Measurements from ENCODE around the gene PRM2.

The PRM2 gene

DNA sequence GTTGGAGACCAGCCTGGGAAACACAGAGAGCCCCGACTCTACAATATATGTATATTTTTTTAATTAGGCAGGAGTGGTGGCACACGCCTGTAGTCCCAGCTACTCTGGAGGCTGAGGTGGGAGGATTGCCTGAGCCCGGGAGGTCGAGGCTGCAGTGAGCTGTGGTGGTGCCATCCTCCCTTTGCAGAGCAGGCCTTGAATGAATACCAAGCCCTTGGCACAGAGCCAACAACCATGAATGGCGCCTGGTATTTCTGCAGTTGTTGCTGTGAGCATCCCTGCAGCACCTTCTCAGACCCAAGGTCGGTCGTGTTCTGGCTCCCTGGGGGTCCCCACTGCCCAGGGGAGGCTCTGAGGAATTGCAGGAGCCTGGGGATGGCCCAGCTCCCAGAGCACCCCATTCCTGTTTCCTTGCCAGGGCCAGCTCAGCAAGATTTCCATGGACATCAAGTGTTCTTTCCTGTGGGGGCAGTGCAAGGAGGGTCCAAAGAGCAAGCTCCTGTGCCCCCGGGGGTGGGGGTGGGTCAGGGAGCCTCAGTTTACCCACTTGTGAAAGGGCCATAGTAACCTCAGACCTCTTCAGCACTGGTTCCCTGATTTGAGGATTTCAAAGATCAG lies 43.4 kb upstream of the PRM2 start (continued):
- no peak for TF ChIP-seq ZNF133 (tag by site-specific recombination; IDR thresholded peaks at IDR 0.05)
- TF ChIP-seq, protein P1, sequence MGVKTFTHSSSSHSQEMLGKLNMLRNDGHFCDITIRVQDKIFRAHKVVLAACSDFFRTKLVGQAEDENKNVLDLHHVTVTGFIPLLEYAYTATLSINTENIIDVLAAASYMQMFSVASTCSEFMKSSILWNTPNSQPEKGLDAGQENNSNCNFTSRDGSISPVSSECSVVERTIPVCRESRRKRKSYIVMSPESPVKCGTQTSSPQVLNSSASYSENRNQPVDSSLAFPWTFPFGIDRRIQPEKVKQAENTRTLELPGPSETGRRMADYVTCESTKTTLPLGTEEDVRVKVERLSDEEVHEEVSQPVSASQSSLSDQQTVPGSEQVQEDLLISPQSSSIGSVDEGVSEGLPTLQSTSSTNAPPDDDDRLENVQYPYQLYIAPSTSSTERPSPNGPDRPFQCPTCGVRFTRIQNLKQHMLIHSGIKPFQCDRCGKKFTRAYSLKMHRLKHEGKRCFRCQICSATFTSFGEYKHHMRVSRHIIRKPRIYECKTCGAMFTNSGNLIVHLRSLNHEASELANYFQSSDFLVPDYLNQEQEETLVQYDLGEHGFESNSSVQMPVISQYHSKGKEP (tag by site-specific recombination; IDR thresholded peaks at IDR 0.05) = peak; percentile 68; the same call in 1 of the 2 replicates

DNA sequence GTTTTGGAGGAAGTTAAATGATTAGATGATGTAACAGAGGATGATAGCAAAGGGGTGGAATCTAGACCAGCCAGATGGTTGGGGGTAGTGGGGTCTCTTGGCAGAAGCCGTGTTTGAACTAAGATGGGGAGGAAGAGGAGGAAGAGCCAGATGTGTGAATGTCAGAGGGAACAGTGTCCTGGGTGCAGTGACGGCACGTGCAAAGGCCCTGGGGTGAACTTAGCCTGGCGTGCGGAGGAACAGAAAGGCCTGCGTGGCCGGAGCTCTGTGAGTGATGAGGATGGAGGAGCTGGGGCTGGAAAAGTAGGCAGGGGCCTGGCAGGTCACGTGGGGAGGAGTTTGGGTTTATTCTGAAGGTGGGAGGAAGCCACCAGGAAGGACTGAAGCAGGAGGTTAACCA lies 42.5 kb upstream of the PRM2 start:
- peak; percentile 100 for TF ChIP-seq ZNF623 (tag by site-specific recombination; IDR thresholded peaks at IDR 0.05)
- TF ChIP-seq GLI4 (tag by site-specific recombination; IDR thresholded peaks at IDR 0.05) = no peak
- 0 out of 2 replicates have a peak, but pooled peaks have one; percentile 17 for TF ChIP-seq HOXD13 (CRISPR knock-in tag; IDR thresholded peaks at IDR 0.05; ENCODE audit: borderline replicate concordance)
- TF ChIP-seq, protein P2, sequence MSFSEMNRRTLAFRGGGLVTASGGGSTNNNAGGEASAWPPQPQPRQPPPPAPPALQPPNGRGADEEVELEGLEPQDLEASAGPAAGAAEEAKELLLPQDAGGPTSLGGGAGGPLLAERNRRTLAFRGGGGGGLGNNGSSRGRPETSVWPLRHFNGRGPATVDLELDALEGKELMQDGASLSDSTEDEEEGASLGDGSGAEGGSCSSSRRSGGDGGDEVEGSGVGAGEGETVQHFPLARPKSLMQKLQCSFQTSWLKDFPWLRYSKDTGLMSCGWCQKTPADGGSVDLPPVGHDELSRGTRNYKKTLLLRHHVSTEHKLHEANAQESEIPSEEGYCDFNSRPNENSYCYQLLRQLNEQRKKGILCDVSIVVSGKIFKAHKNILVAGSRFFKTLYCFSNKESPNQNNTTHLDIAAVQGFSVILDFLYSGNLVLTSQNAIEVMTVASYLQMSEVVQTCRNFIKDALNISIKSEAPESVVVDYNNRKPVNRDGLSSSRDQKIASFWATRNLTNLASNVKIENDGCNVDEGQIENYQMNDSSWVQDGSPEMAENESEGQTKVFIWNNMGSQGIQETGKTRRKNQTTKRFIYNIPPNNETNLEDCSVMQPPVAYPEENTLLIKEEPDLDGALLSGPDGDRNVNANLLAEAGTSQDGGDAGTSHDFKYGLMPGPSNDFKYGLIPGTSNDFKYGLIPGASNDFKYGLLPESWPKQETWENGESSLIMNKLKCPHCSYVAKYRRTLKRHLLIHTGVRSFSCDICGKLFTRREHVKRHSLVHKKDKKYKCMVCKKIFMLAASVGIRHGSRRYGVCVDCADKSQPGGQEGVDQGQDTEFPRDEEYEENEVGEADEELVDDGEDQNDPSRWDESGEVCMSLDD (tag by site-specific recombination; IDR thresholded peaks at IDR 0.05) = no peak
- no peaks in the 10 kb centered on the region for H3K9me3 ChIP-seq (ENCODE audit: control insufficient read depth, insufficient read depth, low read depth, low read length)
- POLR2A ChIA-PET = no interaction called here

DNA sequence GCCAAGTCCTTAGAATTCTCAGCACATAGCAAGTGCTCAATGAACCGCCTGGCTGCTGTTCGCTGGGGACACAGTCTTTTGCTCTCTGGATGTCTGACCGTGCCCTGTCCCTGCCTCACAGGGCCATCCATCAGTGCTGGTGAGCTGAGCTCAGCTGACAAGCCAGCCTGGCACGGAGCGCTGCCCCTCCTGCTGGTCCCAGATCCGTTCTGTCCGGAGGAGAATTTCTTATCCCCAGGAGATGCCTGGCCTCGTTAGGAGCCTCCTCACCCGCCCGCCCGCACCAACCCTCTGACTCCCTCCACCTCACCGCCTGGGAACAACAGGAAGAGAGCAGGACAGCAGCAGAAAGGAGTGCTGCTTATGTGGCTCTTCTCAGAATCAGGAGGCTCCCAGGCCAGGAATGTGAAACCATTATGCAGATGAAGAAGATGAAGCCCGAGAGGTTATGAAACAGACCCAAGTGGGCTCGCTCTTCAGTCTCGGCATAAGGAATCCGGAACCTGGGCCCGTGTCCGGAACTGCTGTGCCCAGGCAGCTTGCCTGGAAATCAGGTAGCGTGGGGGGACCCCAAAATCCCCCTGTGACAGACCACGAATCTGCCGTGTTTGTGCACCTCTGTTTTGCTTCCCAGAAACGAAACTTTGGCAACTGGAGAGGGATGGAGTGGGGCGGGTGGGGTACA lies 40.2 kb upstream of the PRM2 start:
- no peak for TF ChIP-seq ZNF707 (tag by site-specific recombination; IDR thresholded peaks at IDR 0.05)
- peak; percentile 38; the same call in 1 of the 2 replicates for TF ChIP-seq ZNF664 (tag by site-specific recombination; IDR thresholded peaks at IDR 0.05)
- ChIA-PET CTCF (no interaction called here), POLR2A (no interaction called here)
- no peaks in the 10 kb centered on the region for H3K36me3 ChIP-seq (ENCODE audit: control insufficient read depth in 2 of 2, insufficient read depth in 1 of 2, low read length in 2 of 2)
- no peak overlapping the region for H3K27ac ChIP-seq (ENCODE audit: extremely low read depth, low read depth, low read length)
- no peak overlapping the region for H3K4me3 ChIP-seq (ENCODE audit: low read depth, low read length)
- H3K9me3 ChIP-seq (ENCODE audit: control insufficient read depth, insufficient read depth, low read depth, low read length) = no peaks in the 10 kb centered on the region
- no peaks in the 10 kb centered on the region for H3K4me1 ChIP-seq (ENCODE audit: control insufficient read depth, insufficient read depth, low read length)

More for the DNA sequence above, 42.5 kb upstream of the PRM2 start:
- CTCF ChIA-PET = interaction anchor here (0.7 kb wide), 1 partner anchor 64 kb away, joined by 3 read pairs; no protein-coding TSS in a partner anchor
- Histone ChIP-seq H3K4me1 (ENCODE audit: control insufficient read depth, insufficient read depth, low read length) (no peaks in the 10 kb centered on the region), H3K27ac (ENCODE audit: extremely low read depth, low read depth, low read length) (no peak overlapping the region), H3K36me3 (ENCODE audit: control insufficient read depth in 2 of 2, insufficient read depth in 1 of 2, low read length in 2 of 2) (no peaks in the 10 kb centered on the region), H3K4me3 (ENCODE audit: low read depth, low read length) (no peak overlapping the region)

DNA sequence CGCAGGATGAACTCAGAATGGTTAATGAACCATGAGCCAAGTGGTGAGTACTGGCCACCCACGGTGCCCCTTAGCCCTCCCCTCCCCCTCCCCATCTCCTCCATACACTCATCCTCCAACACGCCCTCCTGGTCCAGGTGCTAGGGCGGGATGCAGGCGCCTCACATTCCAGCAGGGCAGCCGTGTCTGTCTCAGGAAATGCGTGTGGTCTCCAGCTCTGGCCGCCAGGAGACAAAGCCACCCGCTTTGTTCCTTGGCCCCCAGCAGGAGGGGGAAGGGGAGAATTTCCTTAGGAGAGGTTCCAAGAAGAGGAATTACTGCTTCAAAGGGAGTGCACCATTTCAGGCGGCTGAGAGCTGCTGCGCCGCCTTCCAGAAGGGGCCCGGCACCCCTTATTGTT lies 39.2 kb upstream of the PRM2 start:
- no peaks in the 10 kb centered on the region for H3K9me3 ChIP-seq (ENCODE audit: control insufficient read depth, insufficient read depth, low read depth, low read length)
- H3K27ac ChIP-seq (ENCODE audit: extremely low read depth, low read depth, low read length) = no peak overlapping the region
- H3K4me1 ChIP-seq (ENCODE audit: control insufficient read depth, insufficient read depth, low read length) = no peaks in the 10 kb centered on the region
- no peaks in the 10 kb centered on the region for H3K36me3 ChIP-seq (ENCODE audit: control insufficient read depth in 2 of 2, insufficient read depth in 1 of 2, low read length in 2 of 2)
- POLR2A ChIA-PET = interaction anchor here (0.7 kb wide), 1 partner anchor 56 kb away, joined by 3 read pairs; no protein-coding TSS in a partner anchor
- no peak overlapping the region for H3K4me3 ChIP-seq (ENCODE audit: low read depth, low read length)
- CTCF ChIA-PET = interaction anchor here (0.6 to 0.7 kb wide), 2 partner anchors 111 to 448 kb away, joined by 3 read pairs; no protein-coding TSS in a partner anchor
- TF ChIP-seq, protein P3, sequence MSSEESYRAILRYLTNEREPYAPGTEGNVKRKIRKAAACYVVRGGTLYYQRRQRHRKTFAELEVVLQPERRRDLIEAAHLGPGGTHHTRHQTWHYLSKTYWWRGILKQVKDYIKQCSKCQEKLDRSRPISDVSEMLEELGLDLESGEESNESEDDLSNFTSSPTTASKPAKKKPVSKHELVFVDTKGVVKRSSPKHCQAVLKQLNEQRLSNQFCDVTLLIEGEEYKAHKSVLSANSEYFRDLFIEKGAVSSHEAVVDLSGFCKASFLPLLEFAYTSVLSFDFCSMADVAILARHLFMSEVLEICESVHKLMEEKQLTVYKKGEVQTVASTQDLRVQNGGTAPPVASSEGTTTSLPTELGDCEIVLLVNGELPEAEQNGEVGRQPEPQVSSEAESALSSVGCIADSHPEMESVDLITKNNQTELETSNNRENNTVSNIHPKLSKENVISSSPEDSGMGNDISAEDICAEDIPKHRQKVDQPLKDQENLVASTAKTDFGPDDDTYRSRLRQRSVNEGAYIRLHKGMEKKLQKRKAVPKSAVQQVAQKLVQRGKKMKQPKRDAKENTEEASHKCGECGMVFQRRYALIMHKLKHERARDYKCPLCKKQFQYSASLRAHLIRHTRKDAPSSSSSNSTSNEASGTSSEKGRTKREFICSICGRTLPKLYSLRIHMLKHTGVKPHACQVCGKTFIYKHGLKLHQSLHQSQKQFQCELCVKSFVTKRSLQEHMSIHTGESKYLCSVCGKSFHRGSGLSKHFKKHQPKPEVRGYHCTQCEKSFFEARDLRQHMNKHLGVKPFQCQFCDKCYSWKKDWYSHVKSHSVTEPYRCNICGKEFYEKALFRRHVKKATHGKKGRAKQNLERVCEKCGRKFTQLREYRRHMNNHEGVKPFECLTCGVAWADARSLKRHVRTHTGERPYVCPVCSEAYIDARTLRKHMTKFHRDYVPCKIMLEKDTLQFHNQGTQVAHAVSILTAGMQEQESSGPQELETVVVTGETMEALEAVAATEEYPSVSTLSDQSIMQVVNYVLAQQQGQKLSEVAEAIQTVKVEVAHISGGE (tag by site-specific recombination; conservative IDR thresholded peaks at IDR 0.05; ENCODE audit: low read depth) = no peak
- TF ChIP-seq ZFHX2 (tag by site-specific recombination; conservative IDR thresholded peaks at IDR 0.05) = peak; percentile 71
- no peak for TF ChIP-seq ZNF311 (tag by site-specific recombination; IDR thresholded peaks at IDR 0.05; ENCODE audit: borderline replicate concordance)
- no peak for TF ChIP-seq ZNF629 (tag by site-specific recombination; IDR thresholded peaks at IDR 0.05)
- TF ChIP-seq ZNF596 (tag by site-specific recombination; IDR thresholded peaks at IDR 0.05) = no peak
- no peak for TF ChIP-seq ZNF658 (tag by site-specific recombination; IDR thresholded peaks at IDR 0.05)
- TF ChIP-seq EGR2 (tag by site-specific recombination; IDR thresholded peaks at IDR 0.05; ENCODE audit: low read depth) = peak; percentile 85
- TF ChIP-seq ZNF623 (tag by site-specific recombination; IDR thresholded peaks at IDR 0.05) = no peak
- TF ChIP-seq, protein P4, sequence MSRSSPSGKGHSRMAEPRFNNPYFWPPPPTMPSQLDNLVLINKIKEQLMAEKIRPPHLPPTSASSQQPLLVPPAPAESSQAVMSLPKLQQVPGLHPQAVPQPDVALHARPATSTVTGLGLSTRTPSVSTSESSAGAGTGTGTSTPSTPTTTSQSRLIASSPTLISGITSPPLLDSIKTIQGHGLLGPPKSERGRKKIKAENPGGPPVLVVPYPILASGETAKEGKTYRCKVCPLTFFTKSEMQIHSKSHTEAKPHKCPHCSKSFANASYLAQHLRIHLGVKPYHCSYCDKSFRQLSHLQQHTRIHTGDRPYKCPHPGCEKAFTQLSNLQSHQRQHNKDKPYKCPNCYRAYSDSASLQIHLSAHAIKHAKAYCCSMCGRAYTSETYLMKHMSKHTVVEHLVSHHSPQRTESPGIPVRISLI (tag by site-specific recombination; IDR thresholded peaks at IDR 0.05) = no peak
- TF ChIP-seq ZNF23 (tag by site-specific recombination; IDR thresholded peaks at IDR 0.05; ENCODE audit: borderline replicate concordance) = no peak
- no peak for TF ChIP-seq ZNF223 (tag by site-specific recombination; IDR thresholded peaks at IDR 0.05)
- TF ChIP-seq REPIN1 (tag by site-specific recombination; IDR thresholded peaks at IDR 0.05; ENCODE audit: low read depth) = no peak
- TF ChIP-seq ZNF24 (tag by site-specific recombination; IDR thresholded peaks at IDR 0.05) = no peak

Measured in HEK293 (cell line).